DMS 273 treated with DMSO at 0.1 percent for 48 hours (cell line): ENCODE measurements around the gene EIF6.

Experiments
- DNase-seq: peaks from one replicate; lab custom pipeline; 2025; lab: John Stamatoyannopoulos, UW

The EIF6 gene

GRCh38 chr20:35312318-35312717 is 27.7 kb upstream of the EIF6 start:
- DNase-seq = no peak

GRCh38 chr20:35311822-35312221 is 27.2 kb upstream of the EIF6 start:
- no peak for DNase-seq

- no peak for DNase-seq
Observed at GRCh38 chr20:35311409-35311808, 26.8 kb upstream of the EIF6 start.

GRCh38 chr20:35307666-35308653 is 23.4 kb upstream of the EIF6 start:
- DNase-seq = peak; percentile 52

GRCh38 chr20:35306931-35307517 is 22.5 kb upstream of the EIF6 start:
- DNase-seq = peak; percentile 22

- DNase-seq = no peak
Observed at GRCh38 chr20:35305682-35306556, 21.3 kb upstream of the EIF6 start.

- no peak for DNase-seq
Observed at GRCh38 chr20:35304956-35305355, 20.4 kb upstream of the EIF6 start.

- DNase-seq = peak; percentile 62
Observed at GRCh38 chr20:35303735-35304491, 19.3 kb upstream of the EIF6 start.

GRCh38 chr20:35303382-35303734 is 18.8 kb upstream of the EIF6 start:
- DNase-seq = no peak

GRCh38 chr20:35302421-35303335 is 18.1 kb upstream of the EIF6 start:
- no peak for DNase-seq

- no peak for DNase-seq
Observed at GRCh38 chr20:35301426-35301825, 16.9 kb upstream of the EIF6 start.

GRCh38 chr20:35300469-35301262 is 16.1 kb upstream of the EIF6 start:
- no peak for DNase-seq

GRCh38 chr20:35299780-35300179 is 15.2 kb upstream of the EIF6 start:
- no peak for DNase-seq

GRCh38 chr20:35298264-35298663 is 13.7 kb upstream of the EIF6 start:
- no peak for DNase-seq

- DNase-seq = no peak
Observed at GRCh38 chr20:35297740-35298139, 13.2 kb upstream of the EIF6 start.

- no peak for DNase-seq
Observed at GRCh38 chr20:35297155-35297554, 12.6 kb upstream of the EIF6 start.

GRCh38 chr20:35296101-35296554 is 11.6 kb upstream of the EIF6 start:
- DNase-seq = no peak

- DNase-seq = no peak
Observed at GRCh38 chr20:35295674-35296073, 11.1 kb upstream of the EIF6 start.

GRCh38 chr20:35295058-35295457 is 10.5 kb upstream of the EIF6 start:
- no peak for DNase-seq

GRCh38 chr20:35294293-35294685 is 9.7 kb upstream of the EIF6 start:
- DNase-seq = no peak
